Measurements from ENCODE around the gene C19orf18. TPM values are rescaled to one million over a fixed set of nuclear protein-coding genes. Genes with fewer than 3 reads are reported as not detected.
"Not testable (repeated sequence)": the region's sequence is repeated elsewhere in the genome, so short reads cannot be mapped to it uniquely, and the experiment has no call there.

Gene C19orf18
- total and polyA plus RNA-seq, 2 donors (not counting 3 experiments of a cell fraction or from before 2014, with no cell fraction given), result 0.08 to 0.64 TPM

- peak overlapping the region in 2 of 3 experiments; percentile 25 to 35 for H3K4me3 ChIP-seq (replicated peaks in 1 of 3; ENCODE audit: insufficient read depth in 1 of 3, low read depth in 1 of 3, low read length in 3 of 3)
- H3K79me2 ChIP-seq (ENCODE audit: control insufficient read depth, insufficient read depth, low read length), result no peaks in the 10 kb centered on the region
- FAIRE-seq (peak; percentile 70), DNase-seq (ENCODE audit: low read depth, low spot score) (peak; percentile 75)
- no peaks in the 10 kb centered on the region for H4K20me1 ChIP-seq (replicated peaks; ENCODE audit: control insufficient read depth, extremely low read depth, insufficient read depth, low read length)
- ChIA-PET CTCF (no interaction called here), POLR2A (no interaction called here)
- H3K9ac ChIP-seq (replicated peaks; ENCODE audit: extremely low read depth, insufficient read depth, low read length), result no peak overlapping the region
- dilution Hi-C loops (cut with MboI; ENCODE audit: extremely low pct_ligation_motif_present, low sequenced_read_pairs), result no loop called here
- peaks cover 5% of the 10 kb centered on the region for H3K9me3 ChIP-seq (replicated peaks; ENCODE audit: control insufficient read depth, insufficient read depth, low read length)
- no TSS peak for BruUV-seq (replicated peaks)
- intact Hi-C loops (cut with micrococcal nuclease), result loop anchor here (10.0 kb wide), 2 partner anchors 145 to 375 kb away; partner anchors contain the start of genes ZNF211 and ZNF329
- peak overlapping the region; percentile 40 for H3K4me2 ChIP-seq (ENCODE audit: insufficient read depth, low read length)
- peak overlapping the region; percentile 78 for H2AFZ ChIP-seq (ENCODE audit: low read depth, low read length)
- H3K27ac ChIP-seq (ENCODE audit: insufficient read depth, low read depth, low read length), result no peak overlapping the region
- H3K36me3 ChIP-seq (ENCODE audit: control insufficient read depth in 2 of 2, extremely low read depth in 1 of 2, insufficient read depth in 2 of 2, low read length in 2 of 2), result peaks cover 0 to 1% of the 10 kb centered on the region in 2 experiments
- no peaks in the 10 kb centered on the region for H3K9me1 ChIP-seq (replicated peaks; ENCODE audit: control insufficient read depth, extremely low read depth, insufficient read depth, low read length)
- TF ChIP-seq POLR2AphosphoS5 (IDR thresholded peaks at IDR 0.05; ENCODE audit: insufficient read depth, low read depth, low read length) (peak; percentile 44), EZH2 (IDR thresholded peaks at IDR 0.05; ENCODE audit: borderline replicate concordance, low read depth, low read length, severe bottlenecking) (no peak)
- no peaks in the 10 kb centered on the region for H3K27me3 ChIP-seq (ENCODE audit: control insufficient read depth in 2 of 2, insufficient read depth in 2 of 2, low read length in 2 of 2)
- no peaks in the 10 kb centered on the region for H3K4me1 ChIP-seq (ENCODE audit: control insufficient read depth, extremely low read depth, insufficient read depth, low read length)
These were observed 35.5 kb upstream of the C19orf18 start for GRCh38 chr19:58009666-58010301.

GRCh38 chr19:58009301-58009665 is 34.9 kb upstream of the C19orf18 start:
- Histone ChIP-seq H3K36me3 (ENCODE audit: control insufficient read depth in 2 of 2, extremely low read depth in 1 of 2, insufficient read depth in 2 of 2, low read length in 2 of 2) (peaks cover 0 to 4% of the 10 kb centered on the region in 2 experiments), H3K27ac (ENCODE audit: insufficient read depth, low read depth, low read length) (no peak overlapping the region), H3K9me1 (replicated peaks; ENCODE audit: control insufficient read depth, extremely low read depth, insufficient read depth, low read length) (no peaks in the 10 kb centered on the region), H4K20me1 (replicated peaks; ENCODE audit: control insufficient read depth, extremely low read depth, insufficient read depth, low read length) (no peaks in the 10 kb centered on the region), H3K4me2 (ENCODE audit: insufficient read depth, low read length) (peak overlapping the region; percentile 40), H3K4me3 (replicated peaks in 1 of 3; ENCODE audit: insufficient read depth in 1 of 3, low read depth in 1 of 3, low read length in 3 of 3) (no peak overlapping the region), H2AFZ (ENCODE audit: low read depth, low read length) (no peak overlapping the region), H3K79me2 (ENCODE audit: control insufficient read depth, insufficient read depth, low read length) (no peaks in the 10 kb centered on the region), H3K27me3 (ENCODE audit: control insufficient read depth in 2 of 2, insufficient read depth in 2 of 2, low read length in 2 of 2) (no peaks in the 10 kb centered on the region), H3K9me3 (replicated peaks; ENCODE audit: control insufficient read depth, insufficient read depth, low read length) (peaks cover 5% of the 10 kb centered on the region), H3K9ac (replicated peaks; ENCODE audit: extremely low read depth, insufficient read depth, low read length) (no peak overlapping the region), H3K4me1 (ENCODE audit: control insufficient read depth, extremely low read depth, insufficient read depth, low read length) (no peaks in the 10 kb centered on the region)
- intact Hi-C loops (cut with micrococcal nuclease), result loop anchor here (10.0 kb wide), 2 partner anchors 146 to 374 kb away; partner anchors contain the start of genes ZNF211 and ZNF329
- no peak for FAIRE-seq
- peak; percentile 0 for TF ChIP-seq JUN (IDR thresholded peaks at IDR 0.05; ENCODE audit: borderline replicate concordance, insufficient read depth, insufficient read length, low read depth)
- TF ChIP-seq MYC (IDR thresholded peaks at IDR 0.05; ENCODE audit: low read depth, low read length), result no peak
- no peak for DNase-seq (ENCODE audit: low read depth, low spot score)
- dilution Hi-C loops (cut with MboI; ENCODE audit: extremely low pct_ligation_motif_present, low sequenced_read_pairs), result no loop called here
- POLR2A ChIA-PET, result no interaction called here
- CTCF ChIA-PET, result no interaction called here
- no TSS peak for BruUV-seq (replicated peaks)

GRCh38 chr19:58008877-58009276 is 34.5 kb upstream of the C19orf18 start:
- H4K20me1 ChIP-seq (replicated peaks; ENCODE audit: control insufficient read depth, extremely low read depth, insufficient read depth, low read length); H3K4me2 ChIP-seq (ENCODE audit: insufficient read depth, low read length); H2AFZ ChIP-seq (ENCODE audit: low read depth, low read length); DNase-seq (ENCODE audit: low read depth, low spot score); POLR2A ChIA-PET; FAIRE-seq; H3K4me1 ChIP-seq (ENCODE audit: control insufficient read depth, extremely low read depth, insufficient read depth, low read length); H3K36me3 ChIP-seq (ENCODE audit: control insufficient read depth in 2 of 2, extremely low read depth in 1 of 2, insufficient read depth in 2 of 2, low read length in 2 of 2); H3K79me2 ChIP-seq (ENCODE audit: control insufficient read depth, insufficient read depth, low read length); BruUV-seq (replicated peaks); H3K9ac ChIP-seq (replicated peaks; ENCODE audit: extremely low read depth, insufficient read depth, low read length); H3K4me3 ChIP-seq (replicated peaks in 1 of 3; ENCODE audit: insufficient read depth in 1 of 3, low read depth in 1 of 3, low read length in 3 of 3); H3K9me3 ChIP-seq (replicated peaks; ENCODE audit: control insufficient read depth, insufficient read depth, low read length); dilution Hi-C loops (cut with MboI; ENCODE audit: extremely low pct_ligation_motif_present, low sequenced_read_pairs); CTCF ChIA-PET; H3K27ac ChIP-seq (ENCODE audit: insufficient read depth, low read depth, low read length); H3K9me1 ChIP-seq (replicated peaks; ENCODE audit: control insufficient read depth, extremely low read depth, insufficient read depth, low read length); H3K27me3 ChIP-seq (ENCODE audit: control insufficient read depth in 2 of 2, insufficient read depth in 2 of 2, low read length in 2 of 2): not testable (repeated sequence)
- intact Hi-C loops (cut with micrococcal nuclease), result loop anchor here (10.0 kb wide), 2 partner anchors 146 to 374 kb away; partner anchors contain the start of genes ZNF211 and ZNF329

Data from endothelial cell of umbilical vein (primary cell).